ENCODE data around the gene ANKMY2.
"Not testable (repeated sequence)": the region's sequence is repeated elsewhere in the genome, so short reads cannot be mapped to it uniquely, and the experiment has no call there.

Gene ANKMY2

DNA sequence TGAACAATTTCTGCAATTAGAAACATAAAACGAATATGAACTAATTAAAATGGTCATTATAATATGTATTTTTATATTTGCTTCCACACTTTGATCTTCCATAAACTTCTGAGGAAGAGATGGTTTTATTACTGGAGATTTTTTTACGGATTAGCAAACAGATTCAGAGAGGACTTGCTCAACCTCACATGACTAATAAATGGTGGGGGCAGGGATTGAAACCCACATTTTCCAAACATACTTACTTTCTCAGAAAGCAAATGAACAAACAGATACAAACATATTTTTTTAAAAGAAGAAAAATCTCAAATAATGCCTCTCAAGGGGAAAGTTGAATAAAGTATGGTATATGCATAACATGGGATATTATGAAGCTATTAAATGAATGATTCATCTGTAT is 18.3 kb downstream of the ANKMY2 start:
- FAIRE-seq (no peak), DNase-seq (ENCODE audit: low spot score) (no peak)

DNA sequence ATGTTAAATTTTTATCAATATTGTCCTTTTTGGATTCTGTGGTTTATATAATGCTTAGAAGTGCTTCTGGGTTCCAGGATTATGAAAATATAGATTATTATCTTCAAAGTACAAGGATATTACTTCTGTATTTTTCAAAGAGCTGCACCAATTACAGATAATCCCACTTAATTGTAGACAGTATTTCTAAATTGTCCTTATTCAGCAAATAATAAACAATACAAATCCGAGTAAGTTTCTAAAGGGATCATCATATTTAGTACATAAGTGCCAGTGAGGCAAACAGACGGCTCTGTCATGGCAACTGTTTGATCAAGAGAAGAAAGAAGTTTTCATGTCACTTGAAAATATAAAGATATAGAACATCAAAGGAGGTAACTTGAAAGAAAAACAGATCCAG is 19.2 kb downstream of the ANKMY2 start:
- FAIRE-seq: no peak
- DNase-seq (ENCODE audit: low spot score): no peak

DNA sequence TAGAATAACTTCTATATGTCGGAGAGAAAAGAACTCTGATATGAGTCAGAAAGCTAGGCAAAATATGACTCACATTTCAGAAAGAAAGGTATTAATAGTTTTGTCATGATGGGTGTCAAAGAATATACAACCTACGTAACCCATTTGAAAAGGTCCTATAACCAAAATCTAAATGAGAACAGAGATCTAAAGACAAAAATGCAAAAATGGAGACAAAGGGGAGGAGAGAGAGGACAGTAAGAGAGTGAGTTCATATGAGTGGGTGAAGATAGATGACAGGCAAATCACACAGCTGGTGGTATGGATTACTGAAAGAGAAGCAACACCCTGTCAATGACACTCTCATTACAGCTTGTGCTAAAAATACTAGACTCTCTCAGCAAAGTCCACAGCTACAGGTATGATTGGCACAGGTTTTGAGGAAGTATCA is 25.6 kb downstream of the ANKMY2 start:
- FAIRE-seq (no peak), DNase-seq (ENCODE audit: low spot score) (no peak)

DNA sequence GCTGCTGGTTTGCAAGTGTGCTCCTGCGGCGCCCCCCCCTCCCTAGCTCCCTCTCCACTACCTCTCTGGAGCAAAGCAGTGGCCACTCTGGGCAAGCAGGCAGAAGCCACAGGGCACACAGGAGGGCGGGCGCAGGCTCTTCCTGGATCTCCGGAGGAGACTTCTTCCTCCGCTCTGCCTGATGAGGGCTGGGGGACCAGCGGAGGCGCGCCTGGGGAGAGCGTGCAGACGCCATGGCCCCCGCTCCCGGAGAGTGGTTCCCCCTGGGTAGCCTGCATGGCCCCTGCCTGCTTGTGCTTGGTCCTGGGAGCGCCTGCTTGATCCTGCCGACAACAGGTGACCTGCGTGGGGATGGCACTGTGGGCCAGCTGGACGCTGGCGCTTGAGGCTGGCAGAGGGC is 29.0 kb downstream of the ANKMY2 start:
- FAIRE-seq (no peak), DNase-seq (ENCODE audit: low spot score) (no peak)

DNA sequence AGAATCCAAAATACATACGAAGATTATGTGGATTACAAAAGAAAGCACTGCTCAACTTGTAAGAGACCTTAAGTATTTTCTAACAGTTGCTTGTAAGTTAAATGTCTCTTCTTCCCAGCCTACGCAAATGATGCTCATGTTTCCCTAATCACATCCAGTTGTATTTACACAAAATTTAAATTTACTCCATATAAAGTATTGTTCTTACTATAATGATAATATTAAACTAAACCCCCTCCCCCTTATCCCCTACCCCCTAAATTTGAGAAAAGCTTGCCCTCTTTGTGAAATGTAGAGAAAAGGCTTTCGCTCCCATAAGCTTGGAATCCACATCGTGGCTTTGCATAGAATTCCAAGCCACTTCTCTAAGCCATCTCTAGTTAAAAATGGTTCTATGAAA is 29.4 kb downstream of the ANKMY2 start:
- FAIRE-seq: no peak
- DNase-seq (ENCODE audit: low spot score): no peak

DNA sequence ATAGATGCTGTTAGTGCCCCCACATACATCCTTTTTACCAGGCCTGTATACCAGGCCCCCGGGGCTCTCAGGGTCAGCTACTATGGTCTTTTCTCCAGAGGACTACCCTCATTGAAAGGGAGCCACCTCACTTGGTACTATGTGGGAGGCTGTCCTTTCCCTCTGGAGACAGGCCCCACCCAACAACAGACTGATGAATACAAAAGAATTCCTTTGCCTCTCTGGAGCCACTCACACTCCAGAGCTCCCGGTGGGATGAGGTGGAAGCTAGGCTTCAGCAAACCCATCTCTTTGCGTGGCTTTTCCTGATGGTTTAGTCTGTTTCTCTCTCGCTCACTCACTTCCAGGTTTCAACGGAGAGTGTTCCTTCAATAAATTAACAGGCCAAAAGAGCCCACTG is 30.3 kb downstream of the ANKMY2 start:
- no peak for DNase-seq (ENCODE audit: low spot score)
- FAIRE-seq: no peak

DNA sequence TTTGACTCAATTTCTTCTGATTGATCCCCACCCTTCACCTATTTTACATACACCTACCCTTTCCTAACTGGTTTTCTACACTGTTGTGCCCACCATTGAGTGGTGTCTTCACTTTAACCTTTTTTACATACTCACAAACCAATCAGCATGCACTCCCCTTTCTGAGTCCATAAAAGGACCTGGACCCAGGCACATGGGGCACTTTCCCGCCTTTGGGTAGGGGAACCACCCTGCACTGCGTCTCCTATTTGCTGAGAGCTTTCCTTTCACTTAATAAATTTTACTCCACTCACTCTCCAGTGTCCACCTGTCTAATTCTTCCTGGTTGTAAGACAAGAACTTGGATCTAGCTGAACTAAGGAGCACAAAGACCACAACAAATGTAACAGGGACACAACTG is 33.8 kb downstream of the ANKMY2 start:
- no peak for FAIRE-seq

DNA sequence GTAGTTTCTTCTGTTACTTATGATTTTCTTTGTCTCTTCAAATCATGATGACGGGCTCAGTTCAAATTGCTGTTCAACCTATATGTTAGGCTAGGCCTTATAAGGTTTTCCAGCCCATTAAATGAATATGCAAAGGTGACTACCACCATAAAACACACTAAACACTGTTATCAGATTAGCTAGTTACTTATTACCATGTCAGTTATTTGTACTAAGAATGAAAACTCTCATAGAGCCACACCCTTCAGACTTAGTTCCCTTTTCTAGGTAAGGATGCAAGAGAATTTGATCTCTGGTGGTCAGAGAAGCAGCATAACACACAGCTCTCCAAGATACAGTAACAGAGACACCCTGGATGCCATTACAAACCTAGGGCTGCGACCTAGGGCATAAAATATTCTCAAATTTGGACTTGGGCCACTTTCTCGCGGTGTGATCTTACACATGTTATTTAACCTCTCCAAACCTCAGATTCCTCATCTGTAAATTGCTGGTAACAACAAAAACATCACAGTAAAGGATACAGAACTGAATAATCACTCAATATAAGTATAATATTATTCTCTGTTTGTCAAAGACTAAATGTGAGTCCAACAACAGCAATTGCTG is 35.6 kb downstream of the ANKMY2 start:
- DNase-seq (ENCODE audit: low spot score) (no peak), FAIRE-seq (no peak)

More for the DNA sequence above, 33.8 kb downstream of the ANKMY2 start:
- DNase-seq (ENCODE audit: low spot score): no peak

DNA sequence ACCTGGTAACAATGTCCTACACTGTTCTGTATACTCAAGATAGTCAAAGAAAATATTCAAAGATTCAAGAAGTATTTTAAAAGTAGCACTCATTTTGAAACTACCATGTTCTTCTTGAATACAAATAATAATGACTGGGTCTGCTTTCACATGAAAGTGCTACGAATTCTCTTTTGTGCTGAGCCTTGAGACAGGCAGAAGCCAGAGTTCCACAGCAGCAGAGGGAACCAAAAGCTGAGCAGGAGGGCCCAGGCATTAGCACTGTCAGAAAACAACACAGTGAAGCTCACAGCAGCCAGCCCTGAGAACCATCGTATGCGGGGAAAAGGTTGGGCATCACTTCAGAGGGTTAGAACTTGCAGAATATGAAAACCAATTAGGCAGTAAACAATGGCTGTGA is 38.9 kb downstream of the ANKMY2 start:
- no peak for FAIRE-seq
- DNase-seq (ENCODE audit: low spot score): no peak

DNA sequence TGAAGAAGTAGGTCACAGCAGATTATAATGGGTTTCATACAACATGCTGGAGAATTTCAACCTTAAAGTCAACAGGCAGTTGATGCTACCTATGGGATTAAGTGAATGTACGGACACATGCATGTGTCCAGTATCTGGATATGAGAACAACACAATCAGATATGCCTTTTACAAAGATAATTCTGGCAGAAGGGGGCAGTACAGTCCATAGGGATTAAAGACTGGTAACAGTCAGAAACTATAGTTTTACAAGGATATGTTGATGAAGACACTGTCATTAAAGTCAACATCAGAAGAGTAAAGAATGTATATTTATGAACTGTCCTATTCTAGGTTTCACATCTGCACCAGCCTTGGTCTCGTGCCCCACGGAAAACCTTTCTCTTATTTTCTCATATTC is 41.5 kb downstream of the ANKMY2 start:
- DNase-seq (ENCODE audit: low spot score) (no peak), FAIRE-seq (no peak)

DNA sequence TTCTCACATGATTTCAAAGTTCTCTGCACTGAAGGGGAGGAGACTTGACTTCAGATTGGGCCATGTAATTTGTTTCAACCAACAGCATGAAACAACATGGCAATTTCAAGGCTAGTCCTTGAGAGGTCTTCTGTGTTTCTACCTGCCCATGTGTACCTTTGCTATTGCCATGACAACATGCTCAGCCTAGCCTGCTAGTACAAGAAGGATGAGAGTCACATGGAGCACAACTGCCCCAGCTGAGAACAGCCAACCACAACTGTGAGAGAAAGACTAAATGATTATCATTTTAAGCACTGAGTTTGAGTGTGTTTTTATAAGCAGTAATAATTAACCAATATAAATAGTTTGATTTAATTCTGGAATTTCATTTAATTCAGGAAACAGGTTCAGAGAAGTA is 41.9 kb downstream of the ANKMY2 start:
- no peak for DNase-seq (ENCODE audit: low spot score)
- FAIRE-seq: no peak

DNA sequence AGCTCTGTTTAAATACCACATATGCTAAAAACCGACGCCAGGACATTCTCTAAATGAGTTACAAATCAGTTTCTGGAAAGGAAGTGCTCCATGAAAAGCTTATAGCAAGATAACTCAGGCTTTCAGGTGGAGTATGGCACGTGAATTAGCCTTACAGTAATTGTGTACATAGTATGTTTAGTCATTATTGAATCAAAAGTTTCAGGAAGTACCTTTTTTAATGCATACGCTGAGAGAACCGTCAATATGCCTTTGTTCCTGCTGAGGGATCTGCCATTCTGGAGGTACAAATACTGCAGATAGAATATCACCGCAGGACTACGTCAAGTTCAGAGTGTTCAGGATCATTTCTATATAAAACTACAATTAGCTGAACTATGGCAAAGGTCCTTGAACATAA is 45.7 kb downstream of the ANKMY2 start:
- no peak for FAIRE-seq

DNA sequence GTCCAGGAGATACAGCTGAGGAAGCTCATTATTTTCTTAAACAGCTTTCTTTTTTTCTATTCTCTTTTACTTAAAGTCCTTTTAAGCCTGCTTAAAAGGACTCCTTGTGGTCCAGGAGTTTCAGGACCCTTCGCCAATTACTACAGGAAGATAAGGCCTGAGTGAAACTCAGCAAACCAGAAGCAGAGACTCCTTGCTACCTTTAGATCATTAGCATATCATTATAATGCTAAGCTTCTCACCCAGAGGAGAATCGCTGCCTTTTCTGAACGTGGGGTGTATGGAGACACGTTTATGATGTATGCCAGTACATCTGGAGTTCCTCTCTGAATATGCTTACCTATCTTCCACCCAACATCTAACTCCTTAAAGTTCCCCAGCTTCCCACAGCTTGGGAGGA is 47.5 kb downstream of the ANKMY2 start:
- FAIRE-seq (no peak), DNase-seq (ENCODE audit: low spot score) (no peak)

More for the DNA sequence above, 45.7 kb downstream of the ANKMY2 start:
- DNase-seq (ENCODE audit: low spot score): no peak

DNA sequence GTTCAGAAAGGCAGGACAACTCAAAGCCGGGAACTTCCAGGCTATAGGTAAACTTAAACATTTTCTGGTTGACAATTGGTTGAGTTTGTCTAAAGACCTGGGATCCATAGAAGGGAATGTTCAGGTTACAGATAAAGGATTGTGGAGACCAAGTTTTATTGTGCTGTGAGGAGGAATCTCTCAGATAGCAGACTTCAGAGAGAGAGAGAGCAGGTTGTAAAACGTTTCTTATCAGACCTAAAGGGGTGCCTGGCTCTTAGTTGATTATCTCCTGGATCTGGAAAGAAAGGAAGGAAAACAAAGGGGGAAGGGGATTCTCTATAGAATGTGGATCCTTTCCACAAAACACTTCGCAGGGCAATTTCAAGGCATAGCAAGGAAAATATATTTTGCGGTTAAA is 50.0 kb downstream of the ANKMY2 start:
- not testable (repeated sequence) for FAIRE-seq; DNase-seq (ENCODE audit: low spot score)

DNA sequence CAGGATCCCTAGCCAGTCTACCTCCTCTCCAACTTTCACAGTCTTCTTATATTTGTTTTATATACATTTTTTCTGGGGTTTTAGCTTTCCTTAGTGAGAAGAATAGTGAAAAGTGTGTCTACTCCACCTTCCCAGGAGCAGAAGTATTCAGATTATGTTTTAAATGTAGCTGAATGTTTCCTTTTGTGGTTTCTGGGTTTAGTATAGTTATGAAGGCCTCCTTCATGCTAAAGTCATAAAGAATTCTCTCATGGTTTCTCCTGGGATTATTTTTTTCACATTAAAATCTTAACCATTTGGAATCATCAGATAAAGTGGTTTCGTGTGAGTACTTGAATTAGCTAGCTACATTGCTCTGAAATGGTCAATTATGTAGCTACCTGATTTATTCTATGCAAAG is 50.9 kb downstream of the ANKMY2 start:
- DNase-seq (ENCODE audit: low spot score) (no peak), FAIRE-seq (no peak)

DNA sequence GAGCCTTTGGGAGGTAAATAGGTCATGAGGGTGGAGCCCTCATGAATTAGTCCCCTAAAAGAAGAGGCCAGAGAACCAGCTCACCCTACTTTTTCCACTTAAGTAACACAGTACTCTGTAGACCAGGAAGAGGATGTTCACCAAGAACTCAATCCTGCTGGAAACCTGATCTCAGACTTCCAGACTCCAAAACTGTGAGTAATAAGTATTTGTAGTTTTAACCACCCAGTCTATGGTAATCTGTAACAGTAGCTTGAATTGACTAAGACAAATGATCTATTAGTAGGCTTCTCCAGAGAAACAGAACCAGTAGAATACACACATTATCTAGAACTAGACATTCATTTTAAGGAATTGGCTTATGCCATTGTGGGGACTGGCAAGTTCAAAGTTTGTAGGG is 51.5 kb downstream of the ANKMY2 start:
- DNase-seq (ENCODE audit: low spot score): no peak
- FAIRE-seq: no peak

DNA sequence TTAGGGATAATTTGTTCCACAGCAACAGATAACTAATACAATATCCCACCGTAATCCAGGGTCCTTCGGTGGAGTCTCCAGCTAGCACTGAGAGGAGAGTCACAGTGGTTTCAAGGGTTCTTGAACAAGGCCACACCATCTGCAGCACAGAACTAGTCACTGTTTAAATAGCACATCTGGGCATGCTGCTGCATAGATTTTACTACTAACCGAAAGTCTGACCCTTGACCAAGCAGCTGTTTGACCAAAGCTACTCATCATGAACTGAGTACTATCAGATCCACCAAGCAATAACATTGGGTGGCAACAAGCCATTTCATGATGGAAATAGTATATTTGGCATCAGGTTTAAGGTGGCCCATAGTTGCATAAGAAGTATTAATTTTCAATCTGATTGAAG is 53.2 kb downstream of the ANKMY2 start:
- FAIRE-seq (no peak), DNase-seq (ENCODE audit: low spot score) (no peak)

DNA sequence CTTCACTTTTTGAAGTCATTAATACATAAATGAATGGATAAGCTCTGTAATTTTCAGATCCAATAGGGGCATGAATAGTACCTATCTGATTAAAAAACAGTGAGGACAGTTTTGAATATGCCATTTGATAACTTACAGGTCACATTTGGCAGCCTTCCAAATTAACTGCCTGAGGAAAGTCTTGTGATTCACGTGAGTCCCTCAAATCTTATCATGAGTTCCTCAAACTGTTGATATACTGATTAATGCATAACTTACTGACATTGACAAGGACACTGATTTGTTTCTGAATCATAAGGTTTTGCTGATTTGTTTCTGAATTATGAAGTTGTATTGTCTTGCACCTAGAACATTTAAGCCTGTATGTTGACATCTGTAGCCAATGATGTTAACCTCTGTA is 55.1 kb downstream of the ANKMY2 start:
- DNase-seq (ENCODE audit: low spot score): no peak
- no peak for FAIRE-seq

DNA sequence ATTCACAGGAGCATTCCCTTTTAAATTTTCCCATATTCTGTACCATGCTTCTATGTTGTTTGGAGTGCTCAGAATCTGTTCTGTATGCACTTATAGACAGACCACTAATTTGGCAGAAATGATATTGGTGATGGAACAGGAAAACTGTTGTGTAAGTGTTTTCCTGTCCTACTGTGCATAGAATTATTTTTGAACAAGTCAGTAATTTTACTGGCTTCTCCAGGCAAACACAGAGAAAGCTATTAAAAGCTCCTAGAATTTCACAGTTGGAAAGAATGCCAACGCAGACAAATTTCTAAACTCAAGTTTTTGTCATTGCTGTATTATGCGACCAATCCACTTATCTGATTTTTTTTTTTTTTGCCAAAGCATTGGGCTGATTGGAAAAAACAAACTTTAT is 55.7 kb downstream of the ANKMY2 start:
- FAIRE-seq (no peak), DNase-seq (ENCODE audit: low spot score) (no peak)

DNA sequence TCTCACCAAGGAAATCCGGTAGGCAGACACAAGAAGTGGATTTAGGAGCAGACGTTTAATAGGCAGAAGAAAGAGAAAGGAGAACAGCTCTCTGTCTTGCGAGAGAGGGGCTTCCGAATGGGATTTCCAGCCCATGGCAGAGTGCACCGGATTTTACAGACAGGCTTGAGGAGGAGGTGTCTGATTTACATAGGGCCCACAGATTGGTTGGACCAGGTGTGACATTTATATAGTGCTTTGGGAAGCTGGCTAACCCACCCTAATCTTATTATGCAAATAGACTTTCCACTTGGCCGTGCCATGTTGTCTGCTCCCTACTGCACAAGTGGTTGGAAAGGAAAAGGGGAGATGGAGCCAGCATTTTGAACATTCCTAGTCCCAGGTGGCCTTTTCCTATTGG is 57.8 kb downstream of the ANKMY2 start:
- DNase-seq (ENCODE audit: low spot score) (no peak), FAIRE-seq (no peak)

DNA sequence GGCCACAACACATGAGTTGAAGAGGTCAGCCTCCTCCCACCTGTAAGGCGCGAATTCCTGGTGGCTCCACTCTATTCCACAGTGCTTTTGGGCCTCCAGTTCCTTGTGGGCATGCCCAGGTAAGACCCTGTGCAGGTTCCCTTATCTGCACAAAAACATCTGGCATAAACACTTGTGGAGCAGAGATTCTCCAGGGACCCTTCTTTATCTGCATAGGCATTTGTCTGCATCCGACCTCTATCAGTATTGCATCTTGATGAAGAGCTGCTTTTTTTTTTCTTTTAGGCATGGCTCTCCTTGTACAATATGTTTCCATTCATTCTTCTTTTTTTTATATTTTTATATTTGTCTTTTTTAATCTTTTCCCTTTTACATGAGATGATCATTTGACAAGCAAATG is 58.4 kb downstream of the ANKMY2 start:
- no peak for FAIRE-seq
- no peak for DNase-seq (ENCODE audit: low spot score)

DNA sequence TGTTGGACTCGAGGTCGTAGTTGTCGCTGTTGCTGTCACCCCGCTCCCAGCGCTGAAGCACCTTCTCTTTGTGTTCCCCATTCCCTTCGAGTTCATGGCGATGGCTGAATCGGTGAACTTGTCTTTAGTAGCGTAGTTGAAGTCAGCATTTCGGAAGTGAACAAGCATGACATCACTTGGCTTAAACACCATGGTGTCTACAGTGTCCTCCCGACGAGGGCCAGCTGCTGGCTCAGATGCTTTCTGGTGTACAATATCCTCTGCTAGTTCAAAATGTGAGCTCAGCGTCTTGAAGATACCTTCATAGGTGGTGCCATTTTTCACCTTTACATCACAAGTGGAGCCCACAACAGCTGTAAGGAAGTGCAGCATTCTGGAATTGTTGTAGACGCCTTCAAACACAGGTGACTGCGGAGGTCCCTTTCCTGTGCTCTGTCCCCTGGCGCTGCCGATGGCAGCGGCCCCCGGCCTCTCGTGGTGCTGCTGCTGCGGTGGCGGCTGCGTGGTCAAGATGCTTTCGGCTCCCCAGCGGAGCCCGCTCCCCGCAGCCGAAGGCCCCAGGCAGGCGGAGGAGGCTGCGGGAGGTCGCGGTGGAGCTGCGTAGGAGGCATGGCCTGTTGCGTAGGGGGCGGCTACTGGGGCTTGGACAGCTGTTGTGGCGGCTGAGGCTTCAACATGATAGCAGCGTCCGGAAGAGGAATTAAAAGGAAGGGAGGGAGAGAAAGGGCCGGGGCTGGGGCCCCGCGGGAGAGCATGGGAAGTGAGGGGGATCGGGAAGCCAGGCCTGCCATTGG is 59.3 kb downstream of the ANKMY2 start:
- DNase-seq (ENCODE audit: low spot score) (no peak), FAIRE-seq (peak; percentile 72)

DNA sequence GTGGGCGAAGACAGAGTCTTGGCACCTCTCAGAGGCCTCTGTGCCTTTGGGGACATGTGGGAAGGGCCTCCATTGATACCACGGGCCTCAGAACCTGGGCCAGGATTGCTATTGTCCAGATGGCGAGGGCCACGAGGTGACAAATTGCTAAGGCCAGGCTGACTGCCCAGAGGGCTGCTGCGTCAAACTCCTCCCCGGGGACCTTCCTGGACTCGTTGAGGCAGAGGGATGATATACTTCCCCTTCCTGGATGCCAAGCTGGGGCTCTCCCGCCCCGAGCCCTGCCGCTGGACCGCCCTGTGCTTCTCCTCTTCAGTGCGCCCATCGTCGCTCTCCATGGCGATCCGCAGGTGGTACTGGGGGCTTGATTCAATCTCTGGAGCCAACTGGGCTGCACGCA is 60.0 kb downstream of the ANKMY2 start:
- FAIRE-seq (no peak), DNase-seq (ENCODE audit: low spot score) (no peak)

Data from urothelium cell line (cell line).